ENCODE results near the gene YPEL2.

Gene YPEL2

GRCh38 chr17:59361386-59361785 lies 29.9 kb downstream of the YPEL2 start:
- H3K36me3 ChIP-seq (ENCODE audit: low read length), result no peaks in the 10 kb centered on the region
- H3K27me3 ChIP-seq (ENCODE audit: low read length), result no peaks in the 10 kb centered on the region
- no peak overlapping the region for H3K9ac ChIP-seq (ENCODE audit: low read length)
- no peak overlapping the region for H3K4me3 ChIP-seq (ENCODE audit: insufficient read depth, low read length, poor library complexity, severe bottlenecking)
- H4K20me1 ChIP-seq (ENCODE audit: low read depth, low read length), result no peaks in the 10 kb centered on the region
- H3K9me3 ChIP-seq (ENCODE audit: insufficient read depth, low read length), result no peaks in the 10 kb centered on the region
- no peak for TF ChIP-seq EZH2phosphoT487 (conservative IDR thresholded peaks at IDR 0.05; ENCODE audit: low read length)
- TF ChIP-seq CTCF (IDR thresholded peaks at IDR 0.05; ENCODE audit: insufficient read depth, low read length, poor library complexity, severe bottlenecking), result no peak
- H3K79me2 ChIP-seq (ENCODE audit: insufficient read depth, low read length), result no peaks in the 10 kb centered on the region
- H3F3A ChIP-seq (ENCODE audit: insufficient read depth), result no peaks in the 10 kb centered on the region
- H3K27ac ChIP-seq (ENCODE audit: low read depth, low read length), result no peak overlapping the region
- no peak overlapping the region for H2AFZ ChIP-seq (ENCODE audit: low read depth, low read length, severe bottlenecking)
- no peak overlapping the region for H3K4me2 ChIP-seq (ENCODE audit: low read depth, low read length, poor library complexity, severe bottlenecking)
- no peaks in the 10 kb centered on the region for H3K9me2 ChIP-seq (replicated peaks; ENCODE audit: insufficient read depth, low read length)

DNA sequence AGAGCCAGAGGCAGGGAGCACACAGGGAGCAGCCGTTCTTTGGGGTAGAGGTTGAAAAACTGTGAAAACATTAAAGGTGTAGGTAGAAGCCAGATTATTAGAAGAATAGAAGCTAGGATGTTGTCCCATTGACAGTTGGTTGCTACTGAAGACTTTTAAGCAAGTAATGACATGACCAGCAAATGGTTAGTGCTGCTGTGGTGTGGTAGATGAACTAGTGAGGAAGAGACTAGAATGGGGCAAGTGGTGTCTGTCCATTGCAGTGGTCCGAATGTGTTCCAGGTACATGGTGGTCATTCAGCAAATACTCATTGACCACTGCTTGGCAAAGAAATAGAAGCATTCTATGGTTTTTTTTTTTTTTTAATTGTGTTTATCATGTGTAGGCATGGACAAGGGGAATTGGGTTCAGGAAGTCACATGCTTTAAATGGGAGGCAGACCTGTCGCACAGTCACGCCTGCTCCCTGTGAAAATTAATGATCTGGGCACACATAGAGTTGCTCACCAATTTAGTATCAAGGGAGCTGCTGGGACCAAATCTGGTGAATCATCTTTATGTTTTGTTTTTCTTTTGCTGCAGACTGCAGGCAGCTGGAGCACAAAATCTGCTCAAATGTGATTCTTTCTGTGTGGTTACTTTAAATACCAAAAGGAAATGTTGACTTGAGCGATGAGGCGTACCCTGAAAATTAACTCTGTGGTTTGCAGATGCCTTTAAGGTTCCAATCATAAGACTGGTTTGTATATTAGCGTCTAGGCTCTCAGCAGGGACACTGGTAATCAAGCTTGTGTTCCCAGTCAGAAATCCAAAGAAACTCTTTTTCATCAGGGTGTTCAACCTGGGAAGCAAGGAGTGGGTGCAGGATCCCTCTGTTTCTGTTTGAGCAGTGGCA lies 30.7 kb downstream of the YPEL2 start:
- no peaks in the 10 kb centered on the region for H3K9me2 ChIP-seq (replicated peaks; ENCODE audit: insufficient read depth, low read length)
- no peaks in the 10 kb centered on the region for H3K36me3 ChIP-seq (ENCODE audit: low read length)
- H3K4me2 ChIP-seq (ENCODE audit: low read depth, low read length, poor library complexity, severe bottlenecking), result peak overlapping the region; percentile 33
- H4K20me1 ChIP-seq (ENCODE audit: low read depth, low read length), result no peaks in the 10 kb centered on the region
- no peak overlapping the region for H3K9ac ChIP-seq (ENCODE audit: low read length)
- H2AFZ ChIP-seq (ENCODE audit: low read depth, low read length, severe bottlenecking), result no peak overlapping the region
- no peak overlapping the region for H3K27ac ChIP-seq (ENCODE audit: low read depth, low read length)
- H3K9me3 ChIP-seq (ENCODE audit: insufficient read depth, low read length), result no peaks in the 10 kb centered on the region
- H3K4me3 ChIP-seq (ENCODE audit: insufficient read depth, low read length, poor library complexity, severe bottlenecking), result no peak overlapping the region
- H3K27me3 ChIP-seq (ENCODE audit: low read length), result no peaks in the 10 kb centered on the region
- no peaks in the 10 kb centered on the region for H3K79me2 ChIP-seq (ENCODE audit: insufficient read depth, low read length)
- no peaks in the 10 kb centered on the region for H3F3A ChIP-seq (ENCODE audit: insufficient read depth)
- no peak for TF ChIP-seq CTCF (IDR thresholded peaks at IDR 0.05; ENCODE audit: insufficient read depth, low read length, poor library complexity, severe bottlenecking)
- no peak for TF ChIP-seq EZH2phosphoT487 (conservative IDR thresholded peaks at IDR 0.05; ENCODE audit: low read length)

GRCh38 chr17:59362811-59363205 lies 31.4 kb downstream of the YPEL2 start:
- H3K4me3 ChIP-seq (ENCODE audit: insufficient read depth, low read length, poor library complexity, severe bottlenecking), result no peak overlapping the region
- H3K27me3 ChIP-seq (ENCODE audit: low read length), result no peaks in the 10 kb centered on the region
- no peak overlapping the region for H2AFZ ChIP-seq (ENCODE audit: low read depth, low read length, severe bottlenecking)
- no peaks in the 10 kb centered on the region for H3K79me2 ChIP-seq (ENCODE audit: insufficient read depth, low read length)
- no peak overlapping the region for H3K27ac ChIP-seq (ENCODE audit: low read depth, low read length)
- no peak overlapping the region for H3K9ac ChIP-seq (ENCODE audit: low read length)
- no peaks in the 10 kb centered on the region for H3K9me3 ChIP-seq (ENCODE audit: insufficient read depth, low read length)
- peak overlapping the region; percentile 33 for H3K4me2 ChIP-seq (ENCODE audit: low read depth, low read length, poor library complexity, severe bottlenecking)
- no peaks in the 10 kb centered on the region for H3K36me3 ChIP-seq (ENCODE audit: low read length)
- TF ChIP-seq EZH2phosphoT487 (conservative IDR thresholded peaks at IDR 0.05; ENCODE audit: low read length) (no peak), CTCF (IDR thresholded peaks at IDR 0.05; ENCODE audit: insufficient read depth, low read length, poor library complexity, severe bottlenecking) (no peak)
- H4K20me1 ChIP-seq (ENCODE audit: low read depth, low read length), result no peaks in the 10 kb centered on the region
- no peaks in the 10 kb centered on the region for H3F3A ChIP-seq (ENCODE audit: insufficient read depth)
- no peaks in the 10 kb centered on the region for H3K9me2 ChIP-seq (replicated peaks; ENCODE audit: insufficient read depth, low read length)

All from SU-DHL-6 (cell line).